Stimulated activated naive CD8-positive, alpha-beta T cell treated with anti-CD3 and anti-CD28 coated beads, Interleukin-15, Interleukin-2, amounts not matched to agents 100 ng/mL and 50 ng/mL, for 24 hours (primary cell): ENCODE data around the gene ATL2.

ENCODE experiments used
- H3K27ac Mint-ChIP-seq: one replicate; pipeline ENCODE4 v1.8.0; 2021; ENCODE audit warnings: mild to moderate bottlenecking, mixed read lengths
- H3K27me3 Mint-ChIP-seq: one replicate; pipeline ENCODE4 v1.8.0; 2021; ENCODE audit warnings: mixed read lengths
- H3K36me3 Mint-ChIP-seq: one replicate; pipeline ENCODE4 v1.8.0; 2021; ENCODE audit warnings: low read depth, mixed read lengths
- H3K4me1 Mint-ChIP-seq: one replicate; pipeline ENCODE4 v1.8.0; 2021; ENCODE audit warnings: low read depth, mixed read lengths
- H3K4me3 Mint-ChIP-seq: one replicate; pipeline ENCODE4 v1.8.0; 2021; ENCODE audit warnings: mild to moderate bottlenecking, mixed read lengths
- H3K9me3 Mint-ChIP-seq: one replicate; pipeline ENCODE4 v1.8.0; 2021; ENCODE audit warnings: mixed read lengths

The ATL2 gene

DNA sequence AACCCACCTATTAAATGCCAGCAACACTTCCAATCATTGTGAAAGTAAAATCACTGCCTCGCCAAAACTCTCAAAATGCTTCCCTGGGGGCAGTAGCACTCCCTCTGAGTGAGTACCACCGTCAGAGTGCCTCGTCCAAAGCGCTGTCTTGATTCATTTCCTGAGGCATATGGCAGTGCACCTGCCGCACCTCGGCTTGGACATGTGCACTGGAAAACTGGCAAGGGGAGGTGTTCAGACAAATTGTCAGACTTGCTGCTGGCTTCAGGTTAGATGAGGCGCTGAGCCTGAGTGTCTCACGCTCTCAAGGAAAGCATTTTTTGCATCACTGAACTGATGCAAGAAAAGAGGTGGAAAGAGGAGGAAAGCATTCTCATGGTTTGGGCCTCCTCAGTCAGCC is 132.8 kb downstream of the ATL2 start:
- Mint-ChIP-seq H3K4me3 (no peak overlapping the region), H3K27ac (no peak overlapping the region), H3K9me3 (no peaks in the 10 kb centered on the region), H3K36me3 (no peaks in the 10 kb centered on the region), H3K27me3 (peaks cover 5% of the 10 kb centered on the region), H3K4me1 (no peaks in the 10 kb centered on the region)
